H9 (cell line): Measurements from ENCODE around the gene DAAM2. TPM values are rescaled to one million over a fixed set of nuclear protein-coding genes. Genes with fewer than 3 reads are reported as not detected.

Experiments used
- DNase-seq: peaks from one replicate; pipeline ENCODE4 v3.0.0-alpha.2; 2017
- H2AFZ ChIP-seq: one replicate; pipeline ENCODE4 v1.6.1; 2013; ENCODE audit warnings: mild to moderate bottlenecking, low read length, control low read depth, moderate library complexity
- H2AK5ac ChIP-seq: 2 replicates; pipeline ENCODE4 v1.6.1; 2013; ENCODE audit warnings: low read length, control low read depth, mixed read lengths; ENCODE audit not compliant: insufficient read length
- H2BK120ac ChIP-seq: one replicate; pipeline ENCODE4 v1.6.1; 2013; ENCODE audit warnings: low read depth, mild to moderate bottlenecking, low read length, control low read depth, inconsistent platforms; ENCODE audit not compliant: poor library complexity, severe bottlenecking
- H2BK12ac ChIP-seq: 2 replicates; pipeline ENCODE4 v1.6.1; 2013; ENCODE audit warnings: low read length, control low read depth, mixed read lengths, low read depth; ENCODE audit not compliant: insufficient read length
- H2BK15ac ChIP-seq: 2 replicates; pipeline ENCODE4 v1.6.1; 2013; ENCODE audit warnings: low read depth, low read length, control low read depth
- H2BK20ac ChIP-seq: one replicate; pipeline ENCODE4 v1.6.1; 2013; ENCODE audit warnings: low read depth, mild to moderate bottlenecking, low read length, control low read depth, inconsistent platforms; ENCODE audit not compliant: poor library complexity, severe bottlenecking
- H2BK5ac ChIP-seq: 2 replicates; pipeline ENCODE4 v1.6.1; 2013; ENCODE audit warnings: low read length, control low read depth, mixed read lengths; ENCODE audit not compliant: insufficient read length
- H3K14ac ChIP-seq: 2 replicates; pipeline ENCODE4 v1.6.1; 2013; ENCODE audit warnings: low read length, control low read depth; ENCODE audit not compliant: insufficient read depth
- H3K18ac ChIP-seq: 2 replicates; pipeline ENCODE4 v1.6.1; 2013; ENCODE audit warnings: low read depth, mild to moderate bottlenecking, mixed read lengths, low read length, control low read depth; ENCODE audit not compliant: insufficient read length
- H3K23ac ChIP-seq: 2 replicates; pipeline ENCODE4 v1.6.1; 2013; ENCODE audit warnings: low read length, control low read depth, mixed read lengths, low read depth; ENCODE audit not compliant: insufficient read length
- H3K23me2 ChIP-seq: 2 replicates; pipeline ENCODE4 v1.6.1; 2013; ENCODE audit warnings: low read depth, mild to moderate bottlenecking, mixed read lengths, low read length, control low read depth; ENCODE audit not compliant: insufficient read length, poor library complexity, severe bottlenecking
- H3K27ac ChIP-seq: 2 replicates; pipeline ENCODE4 v1.5.1; 2013; ENCODE audit warnings: low read length, control low read depth, mixed read lengths, low read depth; ENCODE audit not compliant: insufficient read length
- H3K27me3 ChIP-seq: 2 replicates; pipeline ENCODE4 v1.6.1; 2013; ENCODE audit warnings: low read length, control low read depth, inconsistent platforms; ENCODE audit not compliant: insufficient read depth
- H3K4ac ChIP-seq: 2 replicates; pipeline ENCODE4 v1.6.1; 2013; ENCODE audit warnings: low read depth, mild to moderate bottlenecking, control low read depth, inconsistent platforms, low read length, moderate library complexity
- H3K4me1 ChIP-seq: 2 replicates; pipeline ENCODE4 v1.6.1; 2013; ENCODE audit warnings: low read length, control low read depth, inconsistent platforms; ENCODE audit not compliant: insufficient read depth
- H3K4me2 ChIP-seq: 2 replicates; pipeline ENCODE4 v1.6.1; 2013; ENCODE audit warnings: low read length, control low read depth, mixed read lengths; ENCODE audit not compliant: insufficient read length, insufficient read depth
- H3K56ac ChIP-seq: 2 replicates; pipeline ENCODE4 v1.6.1; 2013; ENCODE audit warnings: low read depth, mild to moderate bottlenecking, mixed read lengths, low read length, control low read depth; ENCODE audit not compliant: insufficient read length
- H3K79me1 ChIP-seq: 2 replicates; pipeline ENCODE4 v1.6.1; 2013; ENCODE audit warnings: low read depth, mild to moderate bottlenecking, moderate library complexity, low read length, control low read depth, inconsistent platforms; ENCODE audit not compliant: insufficient read depth, poor library complexity, severe bottlenecking
- H3K79me2 ChIP-seq: 2 replicates; pipeline ENCODE4 v1.6.1; 2013; ENCODE audit warnings: low read length, control low read depth, inconsistent platforms; ENCODE audit not compliant: insufficient read depth
- H3K9ac ChIP-seq: 2 replicates; pipeline ENCODE4 v1.6.1; 2013; ENCODE audit warnings: low read length, control low read depth, mixed read lengths; ENCODE audit not compliant: insufficient read length; ENCODE audit errors: extremely low read depth
- H3K9me3 ChIP-seq: one replicate; pipeline ENCODE4 v1.6.1; 2013; ENCODE audit warnings: low read depth, low read length, inconsistent platforms; ENCODE audit not compliant: control insufficient read depth
- H3T11ph ChIP-seq: one replicate; pipeline ENCODE4 v1.6.1; 2013; ENCODE audit warnings: mild to moderate bottlenecking, low read length, control low read depth, inconsistent platforms
- H4K20me1 ChIP-seq: one replicate; pipeline ENCODE4 v1.6.1; 2013; ENCODE audit not compliant: control insufficient read depth, insufficient read length, insufficient read depth
- H4K5ac ChIP-seq: 2 replicates; pipeline ENCODE4 v1.6.1; 2013; ENCODE audit warnings: low read depth, mild to moderate bottlenecking, mixed read lengths, low read length, control low read depth; ENCODE audit not compliant: insufficient read length
- H4K8ac ChIP-seq: replicated peaks from 2 replicates; pipeline ENCODE4 v1.6.1; 2013; ENCODE audit warnings: low read length, control low read depth, mixed read lengths, low read depth; ENCODE audit not compliant: insufficient read length
- H4K91ac ChIP-seq: 2 replicates; pipeline ENCODE4 v1.6.1; 2013; ENCODE audit warnings: low read depth, mild to moderate bottlenecking, moderate library complexity, mixed read lengths, low read length, control low read depth; ENCODE audit not compliant: insufficient read length
- H3K27ac Mint-ChIP-seq, 3 experiments: 2 replicates in 2 of 3; 3 replicates in 1 of 3; pipeline ENCODE4 v1.8.0; 2020 to 2021; ENCODE audit warnings: mixed read lengths in 3 of 3, mild to moderate bottlenecking in 1 of 3, moderate library complexity in 1 of 3
- H3K27me3 Mint-ChIP-seq: 2 replicates; pipeline ENCODE4 v1.8.0; 2021; ENCODE audit warnings: low read depth, mild to moderate bottlenecking, moderate library complexity, mixed read lengths
- H3K36me3 Mint-ChIP-seq, 3 experiments: 2 replicates in 2 of 3; 3 replicates in 1 of 3; pipeline ENCODE4 v1.8.0; 2020 to 2021; ENCODE audit warnings: low read depth in 3 of 3, mixed read lengths in 3 of 3; ENCODE audit not compliant: insufficient read depth in 1 of 3
- H3K4me1 Mint-ChIP-seq, 2 experiments: 2 replicates each; pipeline ENCODE4 v1.8.0; 2020; ENCODE audit warnings: mixed read lengths in 2 of 2
- H3K4me3 Mint-ChIP-seq, 2 experiments: 2 replicates in 1 of 2; 3 replicates in 1 of 2; pipeline ENCODE4 v1.8.0; 2020 to 2021; ENCODE audit warnings: mild to moderate bottlenecking in 2 of 2, mixed read lengths in 2 of 2, moderate library complexity in 1 of 2
- H3K9me3 Mint-ChIP-seq, 2 experiments: 2 replicates in 1 of 2; 3 replicates in 1 of 2; pipeline ENCODE4 v1.8.0; 2020; ENCODE audit warnings: mild to moderate bottlenecking in 2 of 2, mixed read lengths in 2 of 2, moderate library complexity in 1 of 2
- WGBS: extraction: QIAGEN DNeasy Blood & Tissue Kit; methylation state at CpG from one replicate; pipeline ENCODE4 v1.1.7; 2013; ENCODE audit warnings: missing lambda C conversion rate, low lambda C conversion rate, mixed read lengths; ENCODE audit not compliant: insufficient read length; ENCODE audit errors: extremely low coverage; 5-methylcytosine and 5-hydroxymethylcytosine counted together
- total RNA-seq: library from RNA; stranded (reverse); gene quantifications from 2 replicates; pipeline ENCODE4 v1.2.1, GENCODE V29; 2021
- TF ChIP-seq, protein P1 (sequence below): fragments of 200-600 bp; sonication (generic); conservative IDR thresholded peaks from 3 replicates; pipeline ENCODE4 v1.8.0; 2021; ENCODE audit warnings: antibody characterized with exemption, mild to moderate bottlenecking

The DAAM2 gene
- total RNA-seq, 1 experiment from 2014 or later: 1.1 TPM

DNA sequence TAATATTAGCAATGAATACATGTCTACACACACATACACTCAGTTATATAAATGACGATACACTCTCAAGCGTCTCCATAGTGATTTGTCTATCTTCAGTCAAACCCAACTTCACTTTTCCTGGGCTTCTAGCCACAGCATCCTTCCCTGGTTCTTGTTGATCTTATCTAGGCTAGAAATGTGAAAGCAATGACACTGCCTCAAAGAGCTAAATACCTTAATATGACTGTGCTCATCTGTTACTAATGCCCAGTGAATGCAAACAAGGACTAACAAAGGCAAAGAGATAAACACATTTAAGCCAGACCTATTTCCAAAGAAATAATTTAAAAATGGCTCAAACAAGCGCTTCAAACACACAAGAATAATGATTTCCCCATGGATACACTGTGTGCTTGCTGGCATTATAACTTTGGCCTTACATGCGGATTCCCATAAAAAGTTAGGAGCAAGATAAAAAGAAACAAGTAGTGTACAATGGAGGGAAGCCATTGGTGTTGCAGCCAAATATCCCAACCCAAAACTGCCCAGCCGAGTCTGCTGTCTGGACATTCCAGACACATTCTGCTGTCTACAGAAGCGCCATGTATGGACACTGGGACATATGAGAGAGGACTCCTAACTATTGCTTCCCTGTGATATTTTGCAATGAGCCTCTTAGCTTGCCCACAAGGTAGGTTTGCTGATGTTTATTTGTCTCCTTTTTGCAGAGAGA is 19.5 kb upstream of the DAAM2 start:
- Histone ChIP-seq H3K23me2 (no peaks in the 10 kb centered on the region), H3T11ph (no peak overlapping the region), H3K9me3 (no peaks in the 10 kb centered on the region), H2AK5ac (no peak overlapping the region), H3K4me1 (peaks cover 3% of the 10 kb centered on the region; the same call in 1 of the 2 replicates), H3K27ac (no peak overlapping the region), H3K4me2 (no peak overlapping the region), H3K23ac (no peak overlapping the region), H4K91ac (no peak overlapping the region), H2BK5ac (no peak overlapping the region), H2BK15ac (no peak overlapping the region), H3K79me2 (no peaks in the 10 kb centered on the region), H2AFZ (no peak overlapping the region), H4K8ac (no peak overlapping the region), H2BK20ac (no peak overlapping the region), H3K79me1 (no peaks in the 10 kb centered on the region), H4K20me1 (no peaks in the 10 kb centered on the region), H2BK12ac (no peak overlapping the region), H3K27me3 (no peaks in the 10 kb centered on the region), H3K18ac (no peak overlapping the region), H3K14ac (no peak overlapping the region), H2BK120ac (no peak overlapping the region), H4K5ac (no peak overlapping the region), H3K56ac (no peak overlapping the region), H3K4ac (no peak overlapping the region), H3K9ac (no peak overlapping the region)
- Mint-ChIP-seq H3K27ac (no peak overlapping the region), H3K9me3 (no peaks in the 10 kb centered on the region), H3K4me1 (peaks cover 16 to 17% of the 10 kb centered on the region in 2 experiments), H3K4me3 (no peak overlapping the region), H3K27me3 (peaks cover 3% of the 10 kb centered on the region), H3K36me3 (no peaks in the 10 kb centered on the region)
- no peak for DNase-seq
- WGBS: no CpG with 5 or more reads among the region's 6 CpGs
- TF ChIP-seq, protein P1, sequence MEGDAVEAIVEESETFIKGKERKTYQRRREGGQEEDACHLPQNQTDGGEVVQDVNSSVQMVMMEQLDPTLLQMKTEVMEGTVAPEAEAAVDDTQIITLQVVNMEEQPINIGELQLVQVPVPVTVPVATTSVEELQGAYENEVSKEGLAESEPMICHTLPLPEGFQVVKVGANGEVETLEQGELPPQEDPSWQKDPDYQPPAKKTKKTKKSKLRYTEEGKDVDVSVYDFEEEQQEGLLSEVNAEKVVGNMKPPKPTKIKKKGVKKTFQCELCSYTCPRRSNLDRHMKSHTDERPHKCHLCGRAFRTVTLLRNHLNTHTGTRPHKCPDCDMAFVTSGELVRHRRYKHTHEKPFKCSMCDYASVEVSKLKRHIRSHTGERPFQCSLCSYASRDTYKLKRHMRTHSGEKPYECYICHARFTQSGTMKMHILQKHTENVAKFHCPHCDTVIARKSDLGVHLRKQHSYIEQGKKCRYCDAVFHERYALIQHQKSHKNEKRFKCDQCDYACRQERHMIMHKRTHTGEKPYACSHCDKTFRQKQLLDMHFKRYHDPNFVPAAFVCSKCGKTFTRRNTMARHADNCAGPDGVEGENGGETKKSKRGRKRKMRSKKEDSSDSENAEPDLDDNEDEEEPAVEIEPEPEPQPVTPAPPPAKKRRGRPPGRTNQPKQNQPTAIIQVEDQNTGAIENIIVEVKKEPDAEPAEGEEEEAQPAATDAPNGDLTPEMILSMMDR: no peak
